Gastroesophageal sphincter (tissue), 4 donors: ENCODE results near the gene FAM111A. TPM values are rescaled to one million over a fixed set of nuclear protein-coding genes. Genes with fewer than 3 reads are reported as not detected.

Source experiments
- ATAC-seq: fragments of 150-250 bp; one replicate; pipeline ENCODE4 v1.9.1; 2016; ENCODE audit warnings: mild to moderate bottlenecking, moderate library complexity
- H3K27ac ChIP-seq, 4 donors: fragments of 200-600 bp; sonication (generic) in 3 of 4; 1 replicate in 3 of 4; 2 replicates in 1 of 4; pipeline ENCODE4 v1.5.1; 2016 to 2019
- H3K27me3 ChIP-seq: fragments of 200-600 bp; sonication (generic); one replicate; pipeline ENCODE4 v1.5.1; 2019
- H3K36me3 ChIP-seq, 2 donors: fragments of 200-600 bp; sonication (generic); one replicate each; pipeline ENCODE4 v1.5.1; 2019; ENCODE audit warnings: control low read depth in 1 of 2
- H3K4me1 ChIP-seq, 3 donors: fragments of 200-600 bp; sonication (generic); 1 replicate in 2 of 3; 2 replicates in 1 of 3; pipeline ENCODE4 v1.5.1; 2016 to 2019; ENCODE audit warnings: control low read depth in 2 of 3
- H3K4me3 ChIP-seq, 2 donors: fragments of 200-600 bp; sonication (generic); one replicate each; pipeline ENCODE4 v1.5.1; 2019; ENCODE audit warnings: mild to moderate bottlenecking in 1 of 2, moderate library complexity in 1 of 2
- H3K9me3 ChIP-seq, 3 donors: fragments of 200-600 bp; sonication (generic); one replicate each; pipeline ENCODE4 v1.5.1; 2017 to 2019; ENCODE audit warnings: control low read depth in 2 of 3
- CTCF ChIP-seq, 4 experiments: fragments of 200-600 bp in 2 of 4; fragments of 450-650 bp in 2 of 4; sonication (generic) in 1 of 4; IDR thresholded peaks; one replicate each; pipeline ENCODE4 v1.5.1; 2017 to 2019; ENCODE audit warnings: antibody characterized with exemption in 4 of 4, mild to moderate bottlenecking in 2 of 4, moderate library complexity in 2 of 4
- EP300 ChIP-seq: sonication (generic); formaldehyde crosslinking; IDR thresholded peaks from one replicate; pipeline ENCODE4 v1.6.1; 2017; ENCODE audit warnings: antibody characterized with exemption, mild to moderate bottlenecking
- POLR2A ChIP-seq, 2 donors: fragments of 450-650 bp; IDR thresholded peaks; one replicate each; pipeline ENCODE4 v1.6.1; 2017; ENCODE audit warnings: antibody characterized with exemption in 2 of 2, mild to moderate bottlenecking in 2 of 2, moderate library complexity in 1 of 2
- POLR2AphosphoS5 ChIP-seq: sonication (generic); formaldehyde crosslinking; IDR thresholded peaks from one replicate; pipeline ENCODE4 v1.6.1; 2017; ENCODE audit warnings: antibody characterized with exemption
- WGBS, 2 donors: methylation state at CpG; one replicate each; pipeline ENCODE4 v1.1.5; 2018; ENCODE audit warnings: low coverage in 1 of 2; 5-methylcytosine and 5-hydroxymethylcytosine counted together
- total RNA-seq, 4 donors: library from RNA; depleted of rRNA; stranded (reverse); fragments of >200 nt; gene quantifications; one replicate each; pipeline ENCODE4 v1.1.0, GENCODE V29; 2016

Gene FAM111A
- total RNA-seq, 4 donors from 2014 or later, result 12.8 to 49.2 (median 22.7) TPM

GRCh38 chr11:59196777-59197176 lies 54.1 kb downstream of the FAM111A start:
- Histone ChIP-seq H3K4me3 (no peak overlapping the region), H3K4me1 (peaks cover 0 to 5% (median 0%) of the 10 kb centered on the region in 3 donors), H3K36me3 (peaks cover 0 to 46% of the 10 kb centered on the region in 2 donors), H3K27ac (no peak overlapping the region), H3K9me3 (no peaks in the 10 kb centered on the region), H3K27me3 (no peaks in the 10 kb centered on the region)
- TF ChIP-seq CTCF (IDR thresholded peaks at IDR 0.05) (no peak), EP300 (no peak), POLR2A (IDR thresholded peaks at IDR 0.05) (no peak), POLR2AphosphoS5 (no peak)
- ATAC-seq, result no peak
- WGBS, 2 donors, result 94% methylated on average over 2 of the region's 2 CpGs; no CpG with 5 or more reads in 1 of the 2 donors

- TF ChIP-seq POLR2AphosphoS5, result no peak
- no peak for TF ChIP-seq EP300
- no peak for TF ChIP-seq CTCF (IDR thresholded peaks at IDR 0.05)
- TF ChIP-seq POLR2A (IDR thresholded peaks at IDR 0.05), result no peak
- no peaks in the 10 kb centered on the region for H3K9me3 ChIP-seq
- peaks cover 0 to 5% (median 0%) of the 10 kb centered on the region in 3 donors for H3K4me1 ChIP-seq
- H3K27me3 ChIP-seq, result no peaks in the 10 kb centered on the region
- no peak overlapping the region for H3K27ac ChIP-seq
- no peak overlapping the region for H3K4me3 ChIP-seq
- ATAC-seq, result peak; percentile 79
- WGBS, 2 donors, result 0 to 43% methylated on average over 4 to 7 of the region's 9 CpGs
- H3K36me3 ChIP-seq, result peaks cover 0 to 34% of the 10 kb centered on the region in 2 donors
These were observed 55.3 kb downstream of the FAM111A start for GRCh38 chr11:59197991-59198390.

GRCh38 chr11:59198726-59199125 lies 56.1 kb downstream of the FAM111A start:
- H3K27me3 ChIP-seq, result no peaks in the 10 kb centered on the region
- H3K36me3 ChIP-seq, result peaks cover 0 to 32% of the 10 kb centered on the region in 2 donors
- TF ChIP-seq POLR2A (IDR thresholded peaks at IDR 0.05), result no peak
- TF ChIP-seq CTCF (IDR thresholded peaks at IDR 0.05), result no peak
- no peak for TF ChIP-seq POLR2AphosphoS5
- TF ChIP-seq EP300, result no peak
- H3K9me3 ChIP-seq, result no peaks in the 10 kb centered on the region
- 88% methylated on average over 2 of the region's 2 CpGs; no CpG with 5 or more reads in 1 of the 2 donors for WGBS, 2 donors
- no peak overlapping the region for H3K27ac ChIP-seq
- peaks cover 0 to 5% (median 0%) of the 10 kb centered on the region in 3 donors for H3K4me1 ChIP-seq
- H3K4me3 ChIP-seq, result no peak overlapping the region
- no peak for ATAC-seq

- Histone ChIP-seq H3K4me3 (no peak overlapping the region), H3K27ac (no peak overlapping the region), H3K27me3 (no peaks in the 10 kb centered on the region), H3K36me3 (peaks cover 0 to 25% of the 10 kb centered on the region in 2 donors), H3K4me1 (peaks cover 0 to 5% (median 0%) of the 10 kb centered on the region in 3 donors), H3K9me3 (no peaks in the 10 kb centered on the region)
- TF ChIP-seq POLR2A (IDR thresholded peaks at IDR 0.05) (no peak), CTCF (IDR thresholded peaks at IDR 0.05) (no peak)
- WGBS, 2 donors, result 0 to 82% methylated on average over 1 to 12 of the region's 14 CpGs
- ATAC-seq, result no peak
These were observed 57.1 kb downstream of the FAM111A start for GRCh38 chr11:59199546-59200422.

- Histone ChIP-seq H3K27ac (no peak overlapping the region), H3K36me3 (peaks cover 0 to 25% of the 10 kb centered on the region in 2 donors), H3K9me3 (no peaks in the 10 kb centered on the region), H3K4me1 (peaks cover 0 to 5% (median 0%) of the 10 kb centered on the region in 3 donors), H3K27me3 (peaks cover 2% of the 10 kb centered on the region), H3K4me3 (no peak overlapping the region)
- ATAC-seq, result no peak
- 46 to 62% methylated on average over 4 of the region's 4 CpGs for WGBS, 2 donors
- TF ChIP-seq POLR2AphosphoS5 (no peak), POLR2A (IDR thresholded peaks at IDR 0.05) (no peak), CTCF (IDR thresholded peaks at IDR 0.05) (no peak), EP300 (no peak)
These were observed 57.7 kb downstream of the FAM111A start for GRCh38 chr11:59200423-59200746.
